Astrocyte of the spinal cord (primary cell): Measurements from ENCODE around the gene PDIA4.

Experiments
- DNase-seq: peaks from one replicate; pipeline ENCODE4 v3.0.0; 2011; ENCODE audit warnings: low read depth, low spot score
- H3K4me3 ChIP-seq: 2 replicates; pipeline ENCODE4 v1.5.1; 2011; ENCODE audit warnings: low read depth, mild to moderate bottlenecking, low read length, moderate library complexity
- in situ Hi-C: cut with HindIII; loops from 2 replicates; pipeline ENCODE4 v1.10.0; 2017; ENCODE audit warnings: low sequenced_read_pairs
- TF ChIP-seq, protein P1 (sequence below): IDR thresholded peaks from 2 replicates; pipeline ENCODE4 v1.5.1; 2012; ENCODE audit warnings: low read depth, mild to moderate bottlenecking, low read length, inconsistent platforms

Gene PDIA4

DNA sequence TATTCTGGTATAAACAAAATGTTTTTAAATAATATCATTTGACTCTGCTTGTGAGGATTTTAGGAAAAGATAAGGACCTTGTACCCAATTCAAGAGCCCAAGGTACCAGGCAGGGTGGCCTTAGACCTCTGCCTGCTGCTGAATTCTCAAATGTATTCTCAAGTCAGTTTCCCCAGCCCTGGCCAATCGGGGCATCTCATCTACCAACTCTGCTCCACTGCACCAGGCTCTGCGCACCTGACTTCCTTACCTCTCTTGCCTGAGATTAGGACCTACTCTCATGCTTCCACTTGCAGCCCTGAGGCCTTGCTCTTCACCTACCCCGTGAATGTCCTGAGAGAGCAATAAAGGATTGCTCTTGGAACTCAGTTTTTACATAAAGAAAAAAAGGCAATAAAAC is 74.6 kb downstream of the PDIA4 start:
- in situ Hi-C loops: no loop called here
- no peak for DNase-seq
- TF ChIP-seq, protein P1, sequence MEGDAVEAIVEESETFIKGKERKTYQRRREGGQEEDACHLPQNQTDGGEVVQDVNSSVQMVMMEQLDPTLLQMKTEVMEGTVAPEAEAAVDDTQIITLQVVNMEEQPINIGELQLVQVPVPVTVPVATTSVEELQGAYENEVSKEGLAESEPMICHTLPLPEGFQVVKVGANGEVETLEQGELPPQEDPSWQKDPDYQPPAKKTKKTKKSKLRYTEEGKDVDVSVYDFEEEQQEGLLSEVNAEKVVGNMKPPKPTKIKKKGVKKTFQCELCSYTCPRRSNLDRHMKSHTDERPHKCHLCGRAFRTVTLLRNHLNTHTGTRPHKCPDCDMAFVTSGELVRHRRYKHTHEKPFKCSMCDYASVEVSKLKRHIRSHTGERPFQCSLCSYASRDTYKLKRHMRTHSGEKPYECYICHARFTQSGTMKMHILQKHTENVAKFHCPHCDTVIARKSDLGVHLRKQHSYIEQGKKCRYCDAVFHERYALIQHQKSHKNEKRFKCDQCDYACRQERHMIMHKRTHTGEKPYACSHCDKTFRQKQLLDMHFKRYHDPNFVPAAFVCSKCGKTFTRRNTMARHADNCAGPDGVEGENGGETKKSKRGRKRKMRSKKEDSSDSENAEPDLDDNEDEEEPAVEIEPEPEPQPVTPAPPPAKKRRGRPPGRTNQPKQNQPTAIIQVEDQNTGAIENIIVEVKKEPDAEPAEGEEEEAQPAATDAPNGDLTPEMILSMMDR: no peak
- no peak overlapping the region for H3K4me3 ChIP-seq
